Skin of body (tissue), 2 donors: ENCODE results near the gene CYB5R4. TPM values are rescaled to one million over a fixed set of nuclear protein-coding genes. Genes with fewer than 3 reads are reported as not detected.

Experiments
- DNase-seq: peaks from one replicate; lab custom pipeline; 2025; lab: John Stamatoyannopoulos, UW
- total RNA-seq: library from RNA; depleted of rRNA; stranded (reverse); fragments of >200 nt; gene quantifications from one replicate; pipeline ENCODE4 v1.2.3, GENCODE V29; 2014

CYB5R4 gene
- total RNA-seq, 1 donor from 2014 or later: 4.1 TPM

DNA sequence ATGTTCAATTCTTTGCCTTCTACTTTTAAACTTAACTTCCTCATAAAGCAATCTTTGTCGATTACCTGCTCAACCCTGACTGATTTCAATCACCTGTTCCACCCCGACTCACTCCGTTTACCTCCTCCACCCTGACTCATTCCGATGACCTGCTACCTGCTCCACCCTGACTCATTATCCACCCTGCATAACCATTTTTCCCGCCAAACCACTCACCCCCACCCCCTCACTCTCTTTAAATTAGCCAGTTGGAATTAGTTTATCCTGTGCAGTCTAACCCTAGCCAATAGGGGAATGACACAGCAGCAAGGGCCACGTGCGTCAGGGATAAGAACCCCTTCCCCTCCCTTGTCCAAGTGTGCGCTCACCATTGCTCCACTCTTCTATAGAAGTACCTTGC lies 117.4 kb downstream of the CYB5R4 start:
- no peak for DNase-seq

DNA sequence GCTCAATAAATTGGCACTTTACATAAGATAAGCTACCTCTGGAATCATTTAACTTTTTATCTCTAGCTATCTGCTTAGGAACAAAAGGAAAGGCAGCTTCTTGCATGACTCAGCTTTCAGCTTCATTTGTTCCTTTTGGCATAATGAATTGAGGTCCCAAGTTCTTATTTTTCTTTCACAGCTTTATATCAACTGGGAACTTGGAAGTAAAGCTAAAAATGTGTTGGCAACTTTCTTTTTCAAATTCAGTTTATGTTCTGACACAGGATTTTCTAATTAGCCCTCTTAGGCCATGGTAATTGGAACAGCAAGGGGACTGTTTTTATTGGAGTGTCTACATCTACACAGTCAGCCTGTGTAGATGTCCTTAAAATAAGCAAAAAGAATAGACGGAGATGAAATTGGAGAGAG lies 118.8 kb downstream of the CYB5R4 start:
- peak; percentile 37 for DNase-seq

DNA sequence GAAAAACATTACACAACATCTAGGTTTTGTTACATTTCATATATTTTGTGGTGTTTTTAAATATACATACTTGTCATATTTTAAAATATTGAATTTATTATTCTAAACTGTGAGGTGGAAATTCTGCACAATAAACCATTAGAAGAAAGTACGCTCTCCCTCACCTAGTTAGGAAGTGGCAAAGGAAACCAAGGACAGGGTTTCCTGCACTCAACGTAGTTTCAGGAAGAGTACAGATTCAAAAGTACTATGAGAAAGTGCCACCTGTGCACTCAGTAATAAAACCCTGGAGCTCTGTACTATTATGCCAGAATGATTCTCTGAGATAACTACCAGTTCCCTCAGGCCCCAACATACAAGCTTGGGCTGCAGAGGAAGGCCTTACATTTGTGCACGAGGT lies 119.5 kb downstream of the CYB5R4 start:
- no peak for DNase-seq

DNA sequence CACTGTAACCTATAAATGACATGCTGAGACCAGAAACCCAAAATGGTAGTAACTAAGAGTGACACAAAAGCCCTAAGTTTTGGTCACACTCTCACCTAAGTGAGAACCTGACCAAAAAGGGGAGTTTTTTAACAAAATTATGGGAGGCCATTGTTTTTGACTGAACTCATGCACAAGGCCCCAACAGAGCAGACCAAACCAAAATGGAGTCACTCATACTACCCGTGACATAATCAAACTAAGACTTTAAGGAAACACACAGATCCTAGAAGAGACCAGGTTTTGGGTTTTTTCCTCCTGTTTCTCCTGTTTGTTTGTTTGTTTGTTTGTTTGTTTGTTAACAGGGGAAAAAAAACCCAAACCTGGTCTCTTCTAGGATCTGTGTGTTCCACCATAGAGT lies 124.9 kb downstream of the CYB5R4 start:
- no peak for DNase-seq

DNA sequence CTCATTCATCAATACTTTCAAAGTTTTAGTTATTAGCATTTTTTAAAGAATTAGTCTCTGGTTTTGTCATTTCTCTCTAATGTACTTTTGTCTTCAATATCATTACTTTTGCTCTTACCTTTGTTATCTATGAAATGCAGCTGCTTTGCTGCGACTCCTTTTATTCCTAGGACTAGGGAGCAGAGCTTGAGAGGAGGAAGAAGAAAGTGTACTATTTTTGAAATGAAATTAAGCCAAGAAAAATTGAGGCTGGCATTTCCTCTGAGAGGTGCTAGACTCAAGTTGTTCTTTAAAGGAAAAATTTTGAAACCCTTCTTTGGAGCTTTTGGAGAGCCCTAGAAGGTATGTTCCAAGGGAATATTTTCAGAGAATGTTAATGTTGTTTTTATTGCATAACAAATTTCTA lies 125.8 kb downstream of the CYB5R4 start:
- no peak for DNase-seq

- no peak for DNase-seq
Measured at GRCh38 chr6:83985715-83986114, 126.2 kb downstream of the CYB5R4 start.

GRCh38 chr6:83998021-83998584 lies 138.6 kb downstream of the CYB5R4 start:
- no peak for DNase-seq

GRCh38 chr6:84001119-84001518 lies 141.6 kb downstream of the CYB5R4 start:
- no peak for DNase-seq

GRCh38 chr6:84002226-84002625 lies 142.7 kb downstream of the CYB5R4 start:
- DNase-seq: no peak

DNA sequence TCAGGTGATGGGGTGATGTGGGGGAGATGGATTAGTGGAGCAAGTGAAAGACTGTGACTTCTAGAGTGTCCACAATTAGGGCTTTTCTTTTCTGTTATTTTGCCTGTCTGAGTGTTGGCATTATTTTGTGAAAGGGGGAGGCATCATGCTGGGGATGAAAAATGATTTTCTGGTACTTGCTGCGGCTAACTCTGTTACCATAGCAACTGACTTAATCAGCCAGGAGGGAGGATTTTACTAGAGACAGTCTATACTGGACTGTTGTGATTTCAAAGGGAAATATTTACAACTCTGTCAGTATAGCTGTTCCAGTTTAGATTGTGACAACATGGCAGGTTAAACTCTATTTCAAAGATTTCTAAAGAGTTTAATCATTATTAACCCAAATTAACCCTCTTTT lies 143.6 kb downstream of the CYB5R4 start:
- DNase-seq: no peak

- no peak for DNase-seq
Measured at GRCh38 chr6:84003654-84004053, 144.2 kb downstream of the CYB5R4 start.

DNA sequence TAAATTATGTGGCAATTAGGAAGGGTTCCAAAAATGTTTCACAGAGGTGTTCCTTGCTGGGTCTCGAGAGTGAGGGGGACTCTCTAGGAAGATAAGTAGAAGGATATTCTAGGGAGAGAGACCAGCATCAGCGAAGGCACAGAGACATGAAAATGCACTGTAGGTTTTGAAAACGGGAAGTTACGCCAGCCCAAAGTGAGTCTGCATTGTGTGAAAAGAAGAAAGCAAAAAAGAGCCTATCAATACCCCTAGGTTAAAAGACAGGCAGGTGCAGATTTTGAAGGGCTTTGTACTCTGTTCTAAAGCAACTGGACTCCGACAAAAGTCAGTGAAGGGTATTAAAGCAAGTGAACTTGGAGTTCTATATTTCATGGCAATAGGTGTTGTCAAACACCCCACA lies 148.4 kb downstream of the CYB5R4 start:
- no peak for DNase-seq

- DNase-seq: no peak
Measured at GRCh38 chr6:84013354-84013753, 153.9 kb downstream of the CYB5R4 start.

- no peak for DNase-seq
Measured at GRCh38 chr6:84013931-84014330, 154.4 kb downstream of the CYB5R4 start.

DNA sequence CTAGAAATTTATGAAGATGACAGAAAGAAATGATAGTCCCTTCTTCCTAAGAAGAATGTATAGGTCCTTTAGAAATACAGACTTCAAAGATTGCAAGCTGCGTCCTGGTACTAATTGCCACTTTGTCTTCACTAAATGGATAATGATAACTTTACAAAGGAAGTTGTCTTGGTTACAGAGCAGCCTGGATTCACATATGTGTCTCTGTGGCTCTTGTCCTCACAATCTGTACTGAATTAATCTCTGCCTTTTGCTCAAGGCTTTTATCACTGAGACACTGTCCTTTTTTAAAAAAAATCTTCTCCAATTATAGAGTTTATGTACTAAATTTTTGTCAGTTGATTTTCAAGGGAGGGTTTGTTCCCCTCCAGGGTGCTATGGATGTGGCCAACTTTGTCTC lies 156.5 kb downstream of the CYB5R4 start:
- no peak for DNase-seq

Other genes with a start within 250 kb of the CYB5R4 start
- 1.3 TPM for gene SNAP91, start 150.6 kb upstream of the CYB5R4 start, total RNA-seq
- gene RIPPLY2, start 6.3 kb upstream of the CYB5R4 start, total RNA-seq: not detected
- 5.6 TPM for gene MRAP2, start 174.1 kb downstream of the CYB5R4 start, total RNA-seq